Stimulated activated CD4-positive, alpha-beta T cell treated with anti-CD3 and anti-CD28 coated beads, Interleukin-4, amount 100 ng/mL, for 4 hours (primary cell): Measurements from ENCODE around the gene JMJD1C.

Experiments
- DNase-seq, 2 experiments: peaks; one replicate each; pipeline ENCODE4 v3.0.0-alpha.2; 2020

The JMJD1C gene

DNA sequence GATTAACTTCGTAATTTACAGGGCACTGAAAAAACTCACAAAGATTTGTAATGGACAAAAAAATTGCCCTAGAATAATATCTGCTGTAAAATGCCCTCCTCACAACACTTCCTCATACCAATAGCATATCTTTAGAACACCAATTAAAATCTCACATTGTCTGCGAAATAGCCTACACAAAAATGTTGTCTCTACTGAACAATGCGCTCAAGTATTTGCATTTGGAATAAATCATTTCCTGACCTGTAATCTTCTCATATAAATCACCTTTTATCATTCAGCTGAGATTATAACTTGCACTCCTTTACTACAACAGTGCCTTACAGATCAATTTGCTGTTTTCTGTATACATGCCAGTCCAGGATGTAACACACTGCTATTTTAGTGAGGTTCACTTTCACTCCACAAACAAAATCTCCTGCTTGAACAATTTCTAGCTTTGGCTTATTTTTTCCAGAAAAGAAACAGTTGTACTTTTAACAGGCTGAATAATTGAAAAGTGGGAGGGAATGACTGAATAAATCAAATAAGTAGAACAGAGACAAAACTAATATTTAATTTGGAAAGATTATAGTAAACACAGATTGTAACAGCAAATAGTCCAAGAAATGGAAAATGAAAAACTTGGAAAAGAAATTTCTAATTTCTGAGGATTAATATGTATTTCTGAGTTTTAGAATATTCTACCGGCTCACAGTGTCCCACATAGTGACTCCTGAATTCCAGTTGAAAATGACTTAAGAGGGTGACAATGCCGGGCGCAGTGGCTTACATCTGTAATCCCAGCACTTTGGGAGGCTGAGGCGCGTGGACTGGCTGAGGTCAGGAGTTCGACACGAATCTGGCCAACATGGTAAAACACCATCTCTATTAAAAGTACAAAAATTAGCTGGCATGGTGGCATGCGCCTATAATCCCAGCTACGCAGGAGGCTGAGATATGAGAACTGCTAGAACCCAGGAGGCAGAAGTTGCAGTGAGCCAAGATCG lies 30.6 kb downstream of the JMJD1C start:
- DNase-seq = no peak

- no peak for DNase-seq
Measured at GRCh38 chr10:63431962-63432797, 33.6 kb downstream of the JMJD1C start.

DNA sequence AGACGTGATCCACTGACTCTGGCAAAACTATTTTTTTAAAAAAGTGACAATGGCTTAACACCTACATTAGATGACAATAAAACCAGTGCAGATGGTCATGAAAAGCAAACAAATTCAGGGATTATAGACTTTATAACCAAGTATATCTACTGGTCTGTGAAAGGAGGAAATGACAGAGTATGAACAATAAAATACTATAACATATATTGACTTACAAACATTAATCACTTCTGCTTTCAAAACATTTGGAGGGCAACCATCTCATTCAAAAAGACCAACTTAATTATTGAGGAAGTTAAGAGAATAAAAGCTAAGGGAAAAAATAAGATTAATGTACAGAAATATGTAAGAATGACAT lies 34.8 kb downstream of the JMJD1C start:
- DNase-seq = no peak

DNA sequence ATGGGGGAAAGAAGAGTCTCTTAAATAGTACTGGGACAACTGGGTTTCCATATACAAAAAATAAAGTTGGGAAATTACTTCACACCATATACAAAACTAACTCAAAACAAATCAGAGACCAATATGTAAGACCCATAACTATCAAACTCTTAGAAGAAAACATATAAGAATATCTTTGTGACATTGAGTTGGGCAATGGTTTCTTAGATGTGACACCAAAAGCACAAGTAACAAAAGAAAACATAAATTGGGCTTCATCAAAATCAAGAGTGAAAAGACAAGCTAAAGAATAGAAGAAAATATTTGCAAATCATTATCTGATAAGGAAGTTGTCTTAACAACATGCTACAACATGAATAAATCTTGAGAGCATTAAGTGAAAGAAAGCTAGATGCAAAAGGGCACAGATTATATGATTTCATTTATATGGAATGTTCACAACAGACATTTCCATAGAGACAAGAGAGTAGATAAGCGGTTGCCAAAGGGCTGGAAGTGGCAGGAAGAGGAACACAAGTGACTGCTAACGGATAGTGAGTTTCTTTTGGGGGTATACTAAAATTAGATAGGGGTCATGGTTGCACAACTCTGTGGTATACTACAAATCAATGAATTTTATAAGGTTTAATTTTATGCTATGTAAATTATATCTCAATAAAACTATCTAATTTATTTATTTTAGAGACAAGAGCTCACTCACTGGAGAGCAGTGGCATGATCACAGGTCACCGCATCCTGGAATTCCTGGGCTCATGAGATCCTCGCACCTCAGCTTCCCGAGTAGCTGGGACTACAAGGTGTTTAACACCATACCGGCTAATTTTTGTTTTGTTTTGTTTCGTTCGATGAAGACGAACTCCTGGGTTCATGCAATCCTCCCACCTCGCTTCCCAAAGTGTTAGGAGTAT lies 35.4 kb downstream of the JMJD1C start:
- DNase-seq = no peak

- DNase-seq = no peak
Measured at GRCh38 chr10:63429281-63429680, 36.5 kb downstream of the JMJD1C start.

DNA sequence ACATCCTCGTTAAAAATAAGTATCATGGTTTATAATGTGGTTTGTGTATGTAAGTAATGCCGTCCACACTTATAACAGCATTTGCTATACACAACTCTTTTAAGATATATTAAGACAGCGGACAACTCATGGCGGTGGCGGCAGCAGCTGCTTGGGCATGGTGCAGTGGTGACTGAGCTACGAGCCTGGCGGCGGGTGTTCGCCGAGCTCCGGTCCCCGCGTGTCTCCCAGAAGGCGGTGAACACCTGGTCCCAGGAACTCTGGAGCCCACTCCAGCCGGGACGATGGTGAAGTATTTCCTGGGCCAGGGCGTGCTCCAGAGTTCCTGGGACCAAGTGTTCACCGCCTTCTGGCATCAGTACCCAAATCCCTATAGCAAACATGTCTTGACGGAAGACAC lies 38.8 kb downstream of the JMJD1C start:
- DNase-seq = no peak

- DNase-seq = no peak
Measured at GRCh38 chr10:63425512-63425911, 40.3 kb downstream of the JMJD1C start.

DNA sequence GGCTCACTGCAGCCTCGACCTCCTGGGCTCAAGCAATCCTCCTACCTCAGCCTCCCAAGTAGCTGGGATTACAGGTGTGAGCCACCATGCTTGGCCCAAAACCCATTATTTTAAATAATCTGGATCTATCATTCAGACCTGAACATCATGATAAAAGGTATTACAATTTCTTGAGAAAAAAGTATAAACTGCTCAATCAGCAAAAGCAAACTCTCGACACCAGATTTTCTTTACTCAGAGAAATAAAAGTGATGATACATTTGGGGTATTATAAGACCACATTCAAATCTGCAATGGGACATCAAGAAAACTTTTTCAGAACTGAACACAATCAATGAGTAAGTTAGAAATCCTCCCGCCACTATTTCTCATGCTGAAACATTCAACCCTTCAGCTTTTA lies 41.2 kb downstream of the JMJD1C start:
- no peak for DNase-seq

DNA sequence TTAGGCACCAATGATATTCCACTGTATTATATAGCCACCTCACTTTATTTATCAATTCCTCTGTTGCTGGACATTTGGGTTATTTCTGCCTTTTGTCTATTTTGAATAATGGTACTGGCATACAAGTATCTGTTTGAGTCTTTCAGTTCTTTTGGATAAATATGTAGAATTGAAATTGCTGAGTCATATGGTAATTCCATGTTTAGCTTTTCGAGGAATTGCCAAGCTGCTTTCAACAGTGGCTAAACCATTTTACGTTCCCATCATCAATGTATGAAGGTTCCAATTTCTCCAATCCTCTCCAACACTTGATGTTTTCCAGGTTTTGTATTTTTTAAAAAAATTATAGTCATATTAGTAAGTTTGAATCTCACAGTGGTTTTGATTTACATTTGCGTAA lies 42.3 kb downstream of the JMJD1C start:
- no peak for DNase-seq

DNA sequence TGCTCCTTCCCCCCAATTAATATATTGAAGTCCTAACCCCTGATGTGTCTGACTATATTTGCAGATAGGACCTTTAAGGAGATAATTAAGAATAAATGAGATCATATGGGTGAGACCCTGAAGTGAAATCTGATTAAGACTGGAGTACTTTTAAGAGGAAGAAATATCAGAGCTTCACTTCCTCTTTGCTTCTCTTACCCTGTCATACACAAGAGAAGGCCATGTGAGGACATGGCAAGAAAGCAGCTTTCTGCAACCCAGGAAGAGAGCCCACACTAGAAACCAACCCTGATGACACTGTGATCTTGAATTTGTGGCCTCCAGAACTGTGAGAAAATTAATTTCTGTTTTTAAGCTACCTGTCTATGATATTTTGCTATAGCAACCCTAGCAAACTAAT lies 44.2 kb downstream of the JMJD1C start:
- DNase-seq = no peak

GRCh38 chr10:63416376-63416775 lies 49.4 kb downstream of the JMJD1C start:
- DNase-seq = no peak

GRCh38 chr10:63415640-63416244 lies 50.0 kb downstream of the JMJD1C start:
- no peak for DNase-seq

DNA sequence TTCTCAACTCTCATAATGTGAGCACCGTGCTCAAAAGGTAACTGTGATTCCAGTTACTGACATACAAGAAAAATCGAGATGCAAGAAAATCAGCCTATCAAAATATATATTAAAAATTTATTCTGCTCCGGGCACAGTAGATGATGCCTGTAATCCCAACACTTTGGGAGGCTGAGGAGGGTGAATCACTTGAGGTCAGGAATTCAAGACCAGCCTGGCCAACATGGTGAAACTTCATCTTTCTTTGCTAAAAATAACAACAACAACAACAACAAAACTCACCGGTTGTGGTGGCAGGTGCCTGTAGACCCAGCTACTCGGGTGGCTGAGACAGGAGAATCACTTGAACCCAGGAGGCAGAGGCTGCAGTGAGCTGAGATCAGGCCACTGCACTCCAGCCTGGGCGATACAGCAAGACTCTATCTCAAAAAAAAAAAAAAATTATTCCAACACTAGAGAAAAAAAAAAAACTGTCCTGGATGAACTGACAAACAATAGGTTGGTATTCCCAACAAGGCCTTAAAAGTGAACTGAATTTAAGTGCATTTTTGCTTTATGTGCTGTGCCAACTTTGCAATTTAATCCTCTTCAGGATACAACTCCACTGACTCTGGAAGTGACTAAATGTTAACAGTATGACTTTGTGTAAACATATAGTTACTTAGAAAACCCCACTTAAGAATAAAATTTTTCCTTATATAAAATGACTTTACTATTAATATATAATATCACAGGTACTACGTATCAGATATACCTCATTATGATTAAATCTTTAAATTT lies 51.1 kb downstream of the JMJD1C start:
- no peak for DNase-seq

DNA sequence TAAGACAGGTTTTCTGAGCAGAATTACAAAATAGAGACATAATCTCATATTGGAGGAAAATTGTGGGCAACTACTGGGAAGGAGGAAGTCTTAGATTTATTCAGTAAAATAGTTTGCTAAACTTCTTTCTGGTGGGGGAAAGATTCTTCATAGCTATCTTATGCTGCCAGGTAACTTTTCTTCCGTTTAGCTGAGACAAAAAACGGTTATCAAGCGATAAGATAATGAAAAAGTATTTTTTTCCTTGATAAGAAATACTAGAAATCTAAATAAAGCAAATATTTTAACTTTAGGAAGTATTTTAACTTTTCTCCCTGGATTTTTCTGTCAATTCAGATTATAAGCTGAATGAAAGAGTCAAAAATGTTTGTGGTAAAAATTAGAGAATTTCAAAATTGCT lies 52.3 kb downstream of the JMJD1C start:
- DNase-seq = no peak

GRCh38 chr10:63412304-63412703 lies 53.5 kb downstream of the JMJD1C start:
- no peak for DNase-seq

DNA sequence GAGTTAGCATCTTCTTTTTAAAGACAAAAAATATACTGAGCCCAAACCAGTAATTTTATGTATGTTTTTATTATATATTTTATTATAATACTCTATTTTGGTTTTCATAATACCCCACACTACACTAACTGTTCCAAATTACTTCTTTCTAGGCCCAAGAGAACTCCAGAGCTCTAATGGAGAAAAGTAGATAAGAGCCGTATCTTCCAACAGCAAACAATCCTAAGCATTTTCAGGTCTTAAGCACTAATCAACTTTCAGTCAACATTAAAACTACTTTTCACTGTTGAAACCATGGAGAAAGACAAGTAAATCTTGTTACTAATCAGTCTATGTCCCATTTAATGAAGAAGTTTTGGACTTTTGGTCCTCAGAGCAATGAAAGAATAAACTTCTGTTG lies 55.1 kb downstream of the JMJD1C start:
- DNase-seq = no peak

GRCh38 chr10:63409465-63410027 lies 56.2 kb downstream of the JMJD1C start:
- no peak for DNase-seq

DNA sequence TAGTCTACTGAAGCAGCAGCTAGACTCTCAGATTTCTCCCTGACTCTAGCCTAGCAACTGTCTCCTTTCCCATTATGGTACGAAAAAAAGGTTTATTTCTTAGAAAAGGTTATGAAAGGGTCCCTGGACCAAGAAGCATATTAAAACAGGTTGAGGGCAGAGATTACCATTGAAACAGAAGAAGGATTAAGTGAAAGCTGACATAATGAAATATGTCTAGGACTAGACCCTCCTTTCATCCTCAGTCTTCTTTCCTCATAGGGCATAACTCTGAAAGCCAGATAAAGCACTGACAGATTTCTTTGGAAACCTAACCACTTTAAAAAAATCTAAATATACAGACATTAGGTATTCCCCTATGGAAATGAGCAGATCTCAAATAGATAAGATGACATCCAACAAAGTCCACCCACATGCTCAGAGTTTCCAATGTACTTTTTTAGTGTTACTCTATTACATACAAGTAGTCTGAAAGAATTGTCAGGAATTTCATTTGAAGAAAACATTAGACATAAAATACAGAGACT lies 58.6 kb downstream of the JMJD1C start:
- no peak for DNase-seq

- no peak for DNase-seq
Measured at GRCh38 chr10:63396133-63396761, 69.5 kb downstream of the JMJD1C start.

GRCh38 chr10:63393050-63393449 lies 72.7 kb downstream of the JMJD1C start:
- DNase-seq = no peak

DNA sequence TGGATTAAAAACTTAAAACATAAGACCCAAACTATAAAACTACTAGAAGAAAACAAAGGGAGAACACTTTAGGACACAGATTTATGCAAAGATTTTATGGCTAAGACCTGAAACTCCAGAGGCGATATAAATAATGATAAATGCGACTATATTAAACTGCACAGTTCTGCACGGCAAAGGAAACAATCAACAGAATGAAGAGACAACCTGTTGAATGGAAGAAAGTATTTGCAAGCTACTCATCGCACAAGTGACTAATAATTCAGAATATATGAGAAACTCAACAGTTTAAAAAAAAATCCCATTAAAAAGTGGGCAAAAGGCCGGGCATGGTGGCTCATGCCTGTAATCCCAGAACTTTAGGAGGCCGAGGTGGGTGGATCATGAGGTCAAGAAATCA lies 73.6 kb downstream of the JMJD1C start:
- no peak for DNase-seq
